Stimulated activated CD8-positive, alpha-beta memory T cell treated with anti-CD3 and anti-CD28 coated beads, Interleukin-12 subunit alpha, Interleukin-12 subunit beta, amount 100 ng/mL, for 4 hours (primary cell): ENCODE data around the gene NDUFAF2.
"Not testable (repeated sequence)": the region's sequence is repeated elsewhere in the genome, so short reads cannot be mapped to it uniquely, and the experiment has no call there.

Source experiments
- DNase-seq: peaks from one replicate; pipeline ENCODE4 v3.0.0-alpha.2; 2020; ENCODE audit warnings: low read depth

The NDUFAF2 gene, protein sequence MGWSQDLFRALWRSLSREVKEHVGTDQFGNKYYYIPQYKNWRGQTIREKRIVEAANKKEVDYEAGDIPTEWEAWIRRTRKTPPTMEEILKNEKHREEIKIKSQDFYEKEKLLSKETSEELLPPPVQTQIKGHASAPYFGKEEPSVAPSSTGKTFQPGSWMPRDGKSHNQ

DNA sequence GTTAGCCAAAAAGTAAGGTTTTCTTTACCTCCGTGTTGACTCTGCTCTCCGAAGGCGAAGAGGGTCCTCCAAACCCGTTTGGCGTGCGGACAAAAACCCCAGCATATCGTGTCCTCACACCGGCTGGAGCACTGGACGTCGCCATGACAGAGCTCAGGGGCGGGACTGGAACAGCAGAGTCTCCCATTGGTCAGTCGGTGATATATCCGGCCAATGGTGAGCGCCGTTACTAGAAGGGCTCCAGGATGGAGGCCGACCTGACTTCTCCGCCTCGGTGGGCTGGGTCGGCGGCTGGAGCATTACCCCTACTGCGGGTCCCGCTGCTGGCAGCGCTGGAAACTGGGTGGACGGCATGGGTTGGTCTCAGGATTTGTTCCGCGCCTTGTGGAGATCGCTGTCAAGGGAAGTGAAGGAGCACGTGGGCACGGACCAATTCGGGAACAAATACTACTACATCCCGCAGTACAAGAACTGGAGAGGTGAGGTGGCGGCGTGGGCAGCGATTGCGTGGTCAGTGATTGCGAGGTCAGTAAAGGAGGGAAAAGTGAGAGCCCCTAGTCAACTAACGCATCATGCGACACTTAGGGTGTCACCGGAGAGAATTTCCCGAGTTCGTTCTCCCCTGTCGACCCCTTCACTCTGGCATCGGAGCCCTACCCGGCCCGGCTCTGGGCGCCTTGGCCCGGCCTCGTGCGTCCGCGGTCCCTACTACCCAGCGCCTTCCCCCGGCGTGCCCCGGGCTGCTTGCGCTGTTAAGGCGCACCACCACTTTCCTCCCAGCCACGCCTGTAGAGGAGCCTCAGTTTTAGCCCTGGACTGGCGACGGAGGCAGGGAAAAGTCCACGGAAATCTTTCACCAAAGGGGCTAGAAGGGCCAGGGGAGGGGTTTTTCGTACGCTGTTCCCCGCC is at the start of gene NDUFAF2, which contains the start of gene ERCC8:
TSS of gene NDUFAF2 (plus strand) at position 302 of the 909 bp plus-strand sequence. CDS start at position 353, 51 bp downstream.
TSS of gene ERCC8 (minus strand) at position 167 of the 909 bp plus-strand sequence. CDS start at position 105, 62 bp downstream.
- DNase-seq, result peak; percentile 75

DNA sequence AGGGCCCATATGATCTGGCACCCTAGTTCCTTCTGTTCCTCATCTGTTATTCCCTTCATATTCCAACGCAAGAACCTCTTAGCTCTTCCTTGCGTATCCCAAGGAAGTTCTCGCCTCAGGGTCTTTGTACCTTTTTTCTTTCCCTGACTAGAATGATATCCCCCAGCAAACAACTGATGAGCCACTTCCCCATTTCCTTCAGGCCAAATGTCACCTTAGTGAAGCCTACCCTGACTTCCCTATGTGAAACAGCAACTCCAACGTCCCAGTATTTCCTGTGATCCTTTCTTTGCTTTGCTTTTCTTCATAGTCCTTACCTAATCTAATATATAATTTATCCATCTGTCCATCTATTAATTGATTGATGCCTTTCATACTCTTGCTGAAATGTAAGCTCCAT is 48.0 kb upstream of the NDUFAF2 start:
- DNase-seq, result no peak

DNA sequence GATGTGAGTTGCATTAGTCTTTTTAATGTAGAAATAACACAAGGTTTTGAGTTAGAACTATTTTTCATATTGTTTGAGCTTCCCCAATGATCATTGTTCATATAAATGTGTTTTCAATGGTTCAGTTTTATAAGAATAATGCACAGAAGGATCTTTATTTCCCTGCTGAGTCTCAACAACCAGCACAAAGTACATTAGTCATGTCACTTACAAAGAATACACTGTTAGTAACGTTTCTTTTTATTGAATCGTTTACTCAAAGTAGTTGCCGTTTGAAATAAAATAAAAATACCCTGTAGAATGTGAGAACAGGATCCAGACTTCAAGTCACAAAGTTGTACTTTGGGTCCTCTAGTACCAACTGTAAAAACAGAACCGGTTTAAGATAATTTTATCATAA is 41.6 kb upstream of the NDUFAF2 start:
- DNase-seq, result no peak

DNA sequence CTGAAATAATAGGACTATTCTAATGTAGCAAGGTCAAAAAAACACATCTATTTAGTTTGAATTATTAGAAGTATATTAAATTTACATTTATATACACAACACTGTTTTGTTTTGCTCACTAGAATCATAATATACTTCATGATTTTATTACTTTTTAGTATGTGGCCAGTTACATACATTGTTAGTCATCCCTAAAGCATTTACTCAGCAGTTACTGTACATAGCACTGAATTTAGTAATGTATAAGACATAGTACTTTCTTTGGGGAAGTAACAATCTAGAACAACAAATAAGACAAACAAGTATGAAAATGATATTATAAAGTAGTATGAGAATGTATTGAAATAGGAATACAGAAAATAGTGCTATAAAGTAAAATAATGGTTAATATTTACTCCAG is 28.4 kb upstream of the NDUFAF2 start:
- no peak for DNase-seq

DNA sequence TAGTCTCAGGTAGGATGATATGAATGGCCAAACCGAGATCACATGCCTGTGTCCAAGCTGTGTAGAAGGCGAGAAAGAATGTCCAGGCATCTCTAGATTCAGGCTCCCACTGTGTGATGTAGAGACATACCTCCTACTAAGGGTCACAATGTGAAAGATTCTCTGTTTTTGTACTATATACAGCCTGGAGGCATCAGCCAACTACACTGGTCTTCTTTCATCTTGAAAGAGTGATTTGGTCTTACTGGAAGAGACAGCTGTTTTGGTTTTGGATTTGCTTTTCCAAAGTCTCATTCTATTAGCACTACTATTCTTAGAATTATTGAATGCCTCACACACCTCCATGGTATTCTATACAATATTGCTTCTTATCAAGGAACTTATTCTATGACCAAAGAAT is 26.5 kb upstream of the NDUFAF2 start:
- DNase-seq, result no peak

DNA sequence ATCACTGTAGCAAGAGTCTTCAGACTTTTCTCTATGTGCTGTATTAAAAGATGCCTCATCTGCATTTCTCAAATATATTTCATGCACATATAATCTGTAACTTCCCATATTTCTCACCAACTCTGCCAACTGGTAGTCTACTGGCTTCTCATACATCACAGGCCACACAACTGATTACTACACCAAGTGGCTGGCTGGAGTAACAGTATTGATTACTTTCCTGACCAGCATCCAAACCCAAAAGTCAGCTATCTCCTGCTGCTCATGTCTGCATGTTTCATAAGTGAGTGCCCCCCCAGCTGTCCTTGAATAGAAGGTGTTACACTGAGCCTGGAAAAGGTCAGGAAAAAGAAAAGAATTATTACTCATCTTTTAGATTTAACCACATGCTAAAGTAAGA is 17.6 kb upstream of the NDUFAF2 start:
- DNase-seq, result no peak

DNA sequence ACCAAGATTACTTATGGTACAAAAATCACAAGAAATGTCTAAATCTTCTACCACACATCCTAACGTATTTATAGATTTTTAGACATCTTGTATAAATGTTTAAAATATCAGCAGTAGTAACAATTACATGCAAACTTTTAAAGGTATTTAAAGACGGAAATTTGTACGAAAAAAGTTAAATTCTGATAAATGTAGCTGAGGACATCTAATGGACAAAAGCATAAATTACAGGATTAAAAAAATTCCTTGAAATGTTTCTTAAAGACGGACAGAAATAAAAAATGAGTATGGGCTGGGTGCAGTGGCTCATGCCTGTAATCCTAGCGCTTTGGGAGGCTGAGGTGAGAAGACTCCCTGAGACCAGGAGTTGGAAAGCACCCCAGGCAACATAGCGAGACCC is 16.0 kb upstream of the NDUFAF2 start:
- no peak for DNase-seq

DNA sequence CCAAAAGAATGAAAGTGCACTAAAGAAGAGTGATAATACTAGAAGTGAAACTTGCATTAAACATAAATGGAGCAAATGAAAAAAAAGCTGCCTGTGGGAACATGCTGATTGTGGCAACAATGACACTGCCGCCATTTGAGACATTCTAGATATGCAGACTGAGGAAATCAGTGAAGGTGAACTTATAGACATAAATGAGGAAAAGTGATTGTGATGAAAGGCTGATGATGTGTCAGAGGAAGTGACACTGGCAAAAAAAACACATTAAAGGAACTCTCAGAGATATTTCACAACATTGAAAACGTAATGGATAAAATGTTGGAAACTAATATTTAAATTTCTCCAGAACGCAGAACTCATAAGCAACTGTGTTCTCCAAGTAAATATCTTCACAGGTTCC is 1.4 kb upstream of the NDUFAF2 start:
- no peak for DNase-seq

DNA sequence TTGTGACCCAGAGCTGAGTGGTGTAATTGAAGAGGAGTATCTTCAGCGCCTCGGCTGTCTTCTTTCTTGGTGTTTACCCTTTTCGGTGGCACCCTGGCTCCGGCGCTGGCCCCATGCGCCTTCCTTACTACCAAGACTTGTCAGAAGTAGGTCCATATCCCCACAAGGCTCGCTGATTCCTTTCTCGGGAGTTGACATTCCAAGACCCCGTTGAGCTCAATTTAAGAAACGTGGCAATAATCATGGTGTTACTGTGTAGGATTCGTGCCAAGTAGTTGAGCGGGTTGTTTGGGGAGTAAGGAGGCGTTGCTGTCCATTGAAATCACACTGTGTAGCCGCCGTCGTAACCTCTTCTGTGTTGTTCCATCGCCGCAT is 795 bp downstream of the NDUFAF2 start:
- DNase-seq, result no peak

DNA sequence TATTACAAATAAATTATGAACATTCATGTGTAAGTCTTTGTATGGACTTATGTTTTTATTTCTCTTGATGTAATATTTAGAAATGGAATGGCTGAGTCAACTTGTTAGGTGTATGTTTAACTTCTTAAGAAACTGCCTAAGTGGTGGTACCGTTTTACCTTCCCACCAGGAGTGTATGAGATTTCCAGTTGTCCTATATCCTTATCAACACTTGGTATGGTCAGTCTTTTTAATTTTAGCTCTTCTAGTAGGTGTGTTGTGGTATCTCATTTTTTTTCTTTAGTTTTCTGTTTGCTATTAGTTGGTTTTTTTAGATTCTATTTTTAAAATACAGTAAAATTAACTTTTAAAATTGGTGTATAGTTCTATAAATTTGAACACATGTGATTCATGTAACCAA is 3.7 kb downstream of the NDUFAF2 start:
- no peak for DNase-seq

DNA sequence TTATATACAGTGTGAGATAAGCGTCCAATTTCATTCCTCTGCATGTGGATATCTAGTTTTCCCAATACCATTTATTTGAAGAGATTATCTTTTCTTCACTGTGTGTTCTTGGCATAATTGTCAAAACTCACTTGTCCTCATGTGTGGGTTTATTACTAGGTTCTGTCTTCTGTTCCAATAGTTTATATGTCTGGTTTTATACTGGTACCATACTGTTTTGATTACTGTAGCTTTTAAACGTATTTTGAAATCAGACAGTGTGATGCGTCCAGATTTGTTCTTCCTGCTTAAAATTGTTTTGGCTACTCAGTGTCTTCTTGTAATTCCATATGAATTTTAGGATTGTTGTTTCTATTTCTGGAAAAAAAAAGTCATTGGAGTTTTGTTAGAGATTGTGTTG is 10.2 kb downstream of the NDUFAF2 start:
- DNase-seq, result no peak

DNA sequence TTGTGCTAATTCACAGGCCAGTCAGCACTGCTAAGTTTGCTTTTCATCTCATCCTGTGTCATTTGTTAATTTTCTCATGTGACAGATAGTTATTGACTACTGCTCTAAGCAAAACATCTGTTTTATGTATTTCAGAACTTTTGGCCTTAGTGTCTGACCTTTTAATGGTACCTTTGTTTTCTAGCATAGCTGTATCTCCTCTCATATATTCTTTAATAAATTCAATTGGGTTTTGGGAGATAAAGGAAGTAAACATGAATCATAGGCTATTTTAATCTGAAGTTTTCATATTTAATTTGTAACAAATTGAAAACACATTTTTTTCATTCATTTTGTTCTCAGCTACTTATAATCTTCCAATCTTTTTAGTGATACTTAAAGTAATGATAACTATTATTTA is 13.1 kb downstream of the NDUFAF2 start:
- DNase-seq, result no peak

DNA sequence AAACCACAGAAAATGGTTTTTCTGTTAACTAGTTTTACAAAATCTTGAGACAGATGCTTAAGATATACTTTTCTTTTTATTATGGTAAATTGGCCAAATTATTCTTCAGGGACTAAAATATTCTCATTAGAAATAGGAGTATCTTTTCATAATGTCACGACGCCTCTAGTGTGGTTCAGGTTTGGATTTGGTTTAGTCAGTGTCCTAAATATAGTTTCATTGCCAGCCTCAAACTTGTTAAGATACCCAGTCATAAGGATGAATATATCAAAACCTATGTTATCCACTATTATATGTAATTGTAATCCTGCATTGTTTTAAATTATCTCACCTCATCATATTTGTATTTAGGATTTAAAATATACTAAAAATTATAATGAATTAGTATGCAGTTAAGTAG is 13.7 kb downstream of the NDUFAF2 start:
- no peak for DNase-seq

DNA sequence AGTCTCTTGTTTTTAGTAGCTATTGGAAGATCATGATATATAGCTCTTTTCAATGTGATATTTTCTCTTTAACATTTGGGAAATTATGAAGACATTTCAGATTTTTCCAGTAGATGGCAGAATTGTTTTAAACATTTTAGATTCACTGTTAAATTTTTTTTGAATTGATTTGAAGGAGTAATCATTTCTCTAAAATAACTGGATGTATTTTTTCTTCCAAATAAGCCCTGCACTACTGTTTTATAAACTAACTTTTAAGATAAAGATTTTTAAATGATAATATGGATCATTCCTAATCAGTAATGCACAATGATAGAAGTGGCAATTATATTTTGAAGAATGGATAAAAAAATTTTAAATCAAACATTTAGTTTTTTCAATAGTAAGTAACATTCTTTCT is 14.2 kb downstream of the NDUFAF2 start:
- DNase-seq, result no peak

DNA sequence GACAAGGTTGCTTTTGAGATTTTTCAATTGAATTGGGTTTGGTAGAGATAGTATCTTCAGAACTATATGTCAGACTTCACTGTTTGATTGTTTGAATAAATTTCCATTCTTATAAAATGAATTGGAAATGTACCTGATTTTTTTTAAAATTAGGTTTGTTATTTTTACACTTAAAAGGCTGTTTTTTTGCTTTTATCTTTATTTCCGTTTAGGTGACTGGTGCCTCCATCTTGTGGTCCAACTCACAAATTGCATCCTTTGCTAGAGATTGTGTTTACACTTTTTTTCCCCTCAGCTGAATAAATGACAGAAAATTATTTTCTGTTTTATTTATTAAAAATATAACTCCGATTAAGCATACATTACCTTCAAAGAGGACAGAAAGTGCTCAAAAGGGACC is 15.6 kb downstream of the NDUFAF2 start:
- DNase-seq, result no peak

DNA sequence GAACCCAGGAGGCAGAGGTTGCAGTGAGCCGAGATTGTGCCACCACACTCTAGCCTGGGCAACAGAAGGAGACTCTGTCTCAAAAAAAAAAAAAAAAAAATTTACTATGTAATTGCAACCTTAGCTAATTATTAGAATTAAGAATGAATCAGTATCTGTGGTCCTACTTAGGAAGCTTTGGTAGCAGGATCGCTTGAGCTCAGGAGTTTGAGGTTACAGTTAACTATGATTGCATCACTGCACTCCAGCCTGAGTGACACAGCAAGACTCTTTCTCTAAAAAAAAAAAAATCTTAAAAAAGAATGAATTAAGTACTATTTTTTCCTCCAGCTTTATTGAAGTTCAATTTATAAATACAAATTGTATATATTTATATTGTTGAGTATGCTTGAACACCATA is 16.7 kb downstream of the NDUFAF2 start:
- DNase-seq, result no peak

DNA sequence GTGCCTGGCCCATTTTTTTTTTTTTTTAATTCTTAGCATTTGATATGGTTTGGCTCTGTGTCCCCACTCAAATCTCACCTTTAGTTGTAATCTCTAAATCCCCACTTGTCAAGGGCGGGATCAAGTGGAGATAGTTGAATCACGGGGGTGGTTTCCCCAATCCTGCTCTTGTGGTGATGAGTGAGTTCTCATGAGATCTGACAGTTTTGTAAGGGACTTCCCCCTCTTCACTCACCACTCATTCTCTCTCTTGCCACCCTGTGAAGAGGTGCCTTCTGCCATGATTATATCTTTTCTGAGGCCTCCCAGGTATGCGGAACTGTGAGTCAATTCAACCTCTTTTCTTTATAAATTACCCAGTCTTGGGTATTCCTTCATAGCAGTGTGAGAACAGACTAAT is 27.2 kb downstream of the NDUFAF2 start:
- no peak for DNase-seq

DNA sequence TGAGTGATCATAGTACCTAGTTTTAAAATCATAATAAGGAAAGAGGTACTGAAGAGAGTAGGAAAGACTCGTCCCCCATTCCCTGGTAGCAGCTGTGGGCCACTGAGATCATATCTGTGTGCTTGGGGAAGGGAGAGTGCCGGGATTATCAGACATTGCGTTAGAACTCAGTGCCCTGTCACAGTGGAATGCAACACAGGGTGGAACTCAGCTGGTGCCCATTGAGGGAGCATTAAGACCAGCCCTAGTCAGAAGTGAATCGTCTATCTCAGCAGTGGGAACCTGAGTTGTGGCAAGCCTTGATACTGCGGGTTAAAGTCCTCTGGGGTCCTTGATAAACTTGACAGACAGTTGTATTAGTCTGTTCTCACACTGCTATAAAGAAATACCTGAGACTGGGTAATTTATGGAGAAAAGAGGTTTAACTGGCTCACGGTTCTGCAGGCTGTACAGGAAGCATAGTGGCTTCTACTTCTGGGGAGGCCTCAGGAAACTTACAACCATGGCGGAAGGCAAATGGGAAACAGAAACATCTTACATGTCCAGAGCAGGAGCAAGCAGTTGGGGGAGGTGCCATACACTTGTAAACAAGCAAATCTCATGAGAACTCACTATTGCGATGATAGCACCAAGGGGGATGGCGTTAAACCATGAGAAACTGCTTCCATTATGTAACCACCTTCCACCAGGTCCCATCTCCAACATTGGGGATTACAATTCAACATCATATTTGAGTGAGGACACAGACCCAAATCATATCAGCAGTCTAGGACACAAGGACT is 33.1 kb downstream of the NDUFAF2 start:
- no peak for DNase-seq

DNA sequence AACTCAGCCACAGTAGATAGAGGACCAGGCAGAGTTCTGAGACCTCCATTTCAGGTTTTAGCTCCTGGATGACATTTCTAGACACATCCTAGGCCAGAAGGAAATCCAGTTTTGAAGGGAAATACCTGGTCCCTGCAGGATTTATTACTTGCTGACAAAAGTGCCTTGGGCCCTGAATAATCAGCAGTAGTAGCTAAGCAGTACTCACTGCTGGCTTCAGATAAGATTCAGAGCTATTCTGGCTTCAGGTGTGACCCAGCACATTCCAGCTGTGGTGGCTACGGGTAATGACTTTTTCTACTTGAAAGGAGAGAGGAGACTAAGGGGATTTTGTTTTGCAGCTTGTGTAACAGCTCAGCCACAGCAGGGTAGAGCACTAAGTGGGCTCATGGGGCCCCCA is 34.0 kb downstream of the NDUFAF2 start:
- DNase-seq, result no peak

DNA sequence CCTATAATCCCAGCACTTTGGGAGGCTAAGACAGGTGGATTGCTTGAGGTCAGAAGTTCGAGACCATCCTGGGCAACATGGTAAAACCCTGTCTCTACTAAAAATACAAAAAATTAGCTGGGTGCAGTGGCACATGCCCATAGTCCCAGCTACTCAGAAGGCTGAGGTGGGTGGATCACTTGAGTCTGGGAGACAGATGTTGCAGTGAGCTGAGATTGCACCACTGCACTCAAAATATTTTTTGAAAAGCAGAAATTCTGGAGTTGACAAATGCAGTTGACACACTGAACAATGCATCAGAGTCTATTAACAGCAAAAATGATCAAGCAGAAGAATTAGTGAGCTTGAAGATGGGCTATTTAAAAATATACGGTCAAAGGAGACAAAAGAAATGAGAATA is 35.5 kb downstream of the NDUFAF2 start:
- no peak for DNase-seq

DNA sequence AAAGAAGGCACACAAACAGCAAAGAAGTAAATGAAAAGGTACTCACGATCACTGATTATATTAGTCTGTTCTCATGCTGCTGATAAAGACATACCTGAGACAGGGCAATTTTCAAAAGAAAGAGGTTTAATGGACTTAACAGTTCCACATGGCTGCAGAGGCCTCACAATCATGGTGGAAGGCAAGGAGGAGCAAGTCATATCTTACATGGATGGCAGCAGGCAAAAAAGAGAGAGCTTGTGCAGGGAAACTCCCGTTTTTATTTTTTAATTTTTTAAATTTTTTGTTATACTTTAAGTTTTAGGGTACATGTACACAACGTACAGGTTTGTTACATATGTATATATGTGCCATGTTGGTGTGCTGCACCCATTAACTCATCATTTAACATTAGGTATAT is 37.1 kb downstream of the NDUFAF2 start:
- not testable (repeated sequence) for DNase-seq

DNA sequence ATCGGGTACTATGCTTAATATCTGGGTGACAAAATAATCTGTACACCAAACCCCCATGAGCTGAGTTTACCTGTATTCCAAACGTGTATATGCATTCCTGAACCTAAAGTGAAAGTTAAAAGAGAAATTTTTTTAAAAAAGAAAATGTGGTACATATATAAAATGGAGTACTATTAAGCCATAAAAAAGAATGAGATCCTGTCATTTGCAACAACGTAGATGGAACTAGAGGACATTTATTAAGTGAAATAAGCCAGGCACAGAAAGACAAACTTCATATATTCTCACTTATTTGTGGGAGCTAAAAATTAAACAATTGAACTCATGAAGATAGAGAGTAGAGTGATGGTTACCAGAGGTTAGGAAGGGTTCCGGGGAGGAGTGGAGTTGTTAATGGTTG is 44.8 kb downstream of the NDUFAF2 start:
- no peak for DNase-seq

DNA sequence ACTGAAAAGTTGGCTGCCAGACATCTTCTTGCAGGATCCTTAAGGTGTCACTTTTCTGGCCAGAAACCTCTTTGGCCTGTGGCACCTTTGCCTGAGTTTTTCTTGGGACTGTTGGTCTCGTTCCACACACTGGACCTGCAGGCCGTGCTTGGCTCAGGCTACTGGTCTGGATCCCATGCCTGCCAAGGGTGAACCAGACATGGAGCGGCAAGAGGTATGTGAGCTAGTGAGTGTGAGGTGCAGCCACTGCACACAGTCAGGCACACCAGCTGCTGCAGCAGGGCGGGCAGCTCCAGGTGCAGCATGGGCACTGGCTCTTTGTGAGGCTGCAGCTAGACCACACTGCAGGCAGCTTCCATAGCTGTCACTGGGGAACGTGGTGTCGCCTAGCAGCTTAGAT is 47.9 kb downstream of the NDUFAF2 start:
- no peak for DNase-seq
